PFSK-1 (cell line): Measurements from ENCODE around the gene MCOLN1.

Source experiments
- POLR2AphosphoS5 ChIP-seq: IDR thresholded peaks from 2 replicates; pipeline ENCODE4 v1.6.1; 2012; ENCODE audit warnings: low read depth, mild to moderate bottlenecking, control low read depth, low read length, moderate library complexity
- SIN3A ChIP-seq: IDR thresholded peaks from 2 replicates; pipeline ENCODE4 v1.6.1; 2012; ENCODE audit warnings: mild to moderate bottlenecking, low read length, moderate library complexity, borderline replicate concordance; ENCODE audit not compliant: insufficient read depth
- TAF1 ChIP-seq: IDR thresholded peaks from 2 replicates; pipeline ENCODE4 v1.6.1; 2012; ENCODE audit warnings: low read length, control low read depth, borderline replicate concordance; ENCODE audit not compliant: insufficient read depth
- TF ChIP-seq, protein P1 (sequence below), 2 experiments: IDR thresholded peaks; 2 replicates each; pipeline versions ENCODE4 v1.6.1 to v1.8.0; 2011 to 2012; ENCODE audit warnings: low read depth in 2 of 2, low read length in 2 of 2, control low read depth in 1 of 2, inconsistent platforms in 1 of 2, mild to moderate bottlenecking in 1 of 2, moderate library complexity in 1 of 2; ENCODE audit not compliant: insufficient read depth in 1 of 2

DNA sequence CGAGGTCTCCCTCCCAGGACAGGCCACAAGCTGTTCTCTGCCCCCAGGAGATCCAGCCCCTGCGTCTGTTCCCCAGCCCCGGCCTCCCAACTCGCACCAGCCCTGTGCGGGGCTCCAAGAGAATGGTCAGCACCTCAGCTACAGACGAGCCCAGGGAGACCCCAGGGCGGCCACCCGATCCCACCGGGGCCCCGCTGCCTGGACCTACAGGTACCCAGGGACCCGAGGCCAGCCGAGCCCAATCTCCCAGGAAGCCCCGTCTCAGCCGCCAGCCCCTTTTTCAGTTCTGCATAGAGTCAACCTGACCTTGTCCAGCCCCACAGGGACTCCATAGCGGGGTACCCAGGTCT is 19.0 kb downstream of the MCOLN1 start:
- TF ChIP-seq POLR2AphosphoS5: no peak
- no peak for TF ChIP-seq TAF1
- TF ChIP-seq, protein P1, sequence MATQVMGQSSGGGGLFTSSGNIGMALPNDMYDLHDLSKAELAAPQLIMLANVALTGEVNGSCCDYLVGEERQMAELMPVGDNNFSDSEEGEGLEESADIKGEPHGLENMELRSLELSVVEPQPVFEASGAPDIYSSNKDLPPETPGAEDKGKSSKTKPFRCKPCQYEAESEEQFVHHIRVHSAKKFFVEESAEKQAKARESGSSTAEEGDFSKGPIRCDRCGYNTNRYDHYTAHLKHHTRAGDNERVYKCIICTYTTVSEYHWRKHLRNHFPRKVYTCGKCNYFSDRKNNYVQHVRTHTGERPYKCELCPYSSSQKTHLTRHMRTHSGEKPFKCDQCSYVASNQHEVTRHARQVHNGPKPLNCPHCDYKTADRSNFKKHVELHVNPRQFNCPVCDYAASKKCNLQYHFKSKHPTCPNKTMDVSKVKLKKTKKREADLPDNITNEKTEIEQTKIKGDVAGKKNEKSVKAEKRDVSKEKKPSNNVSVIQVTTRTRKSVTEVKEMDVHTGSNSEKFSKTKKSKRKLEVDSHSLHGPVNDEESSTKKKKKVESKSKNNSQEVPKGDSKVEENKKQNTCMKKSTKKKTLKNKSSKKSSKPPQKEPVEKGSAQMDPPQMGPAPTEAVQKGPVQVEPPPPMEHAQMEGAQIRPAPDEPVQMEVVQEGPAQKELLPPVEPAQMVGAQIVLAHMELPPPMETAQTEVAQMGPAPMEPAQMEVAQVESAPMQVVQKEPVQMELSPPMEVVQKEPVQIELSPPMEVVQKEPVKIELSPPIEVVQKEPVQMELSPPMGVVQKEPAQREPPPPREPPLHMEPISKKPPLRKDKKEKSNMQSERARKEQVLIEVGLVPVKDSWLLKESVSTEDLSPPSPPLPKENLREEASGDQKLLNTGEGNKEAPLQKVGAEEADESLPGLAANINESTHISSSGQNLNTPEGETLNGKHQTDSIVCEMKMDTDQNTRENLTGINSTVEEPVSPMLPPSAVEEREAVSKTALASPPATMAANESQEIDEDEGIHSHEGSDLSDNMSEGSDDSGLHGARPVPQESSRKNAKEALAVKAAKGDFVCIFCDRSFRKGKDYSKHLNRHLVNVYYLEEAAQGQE (IDR thresholded peaks at IDR 0.05; ENCODE audit: insufficient read depth in 1 of 2, low read depth in 2 of 2, low read length in 2 of 2): no peak
- TF ChIP-seq SIN3A: no peak
